ENCODE results near the gene IL9.

Gene IL9

GRCh38 chr5:135890867-135891266 is 4.8 kb downstream of the IL9 start:
- no peak for DNase-seq (ENCODE audit: low read depth)
- no peak overlapping the region for H3K4me3 ChIP-seq (ENCODE audit: low read depth, low read length)
- no peak for TF ChIP-seq POLR2A (IDR thresholded peaks at IDR 0.05; ENCODE audit: extremely low read depth, insufficient read length)
- TF ChIP-seq MAX (IDR thresholded peaks at IDR 0.05; ENCODE audit: low read depth, low read length): no peak
- no peak for TF ChIP-seq CTCF (IDR thresholded peaks at IDR 0.05; ENCODE audit: low read depth, low read length)
- no peak for TF ChIP-seq MYC (IDR thresholded peaks at IDR 0.05; ENCODE audit: low read depth, low read length)

GRCh38 chr5:135890296-135890695 is 5.3 kb downstream of the IL9 start:
- TF ChIP-seq MAX (IDR thresholded peaks at IDR 0.05; ENCODE audit: low read depth, low read length) (no peak), CTCF (IDR thresholded peaks at IDR 0.05; ENCODE audit: low read depth, low read length) (no peak), POLR2A (IDR thresholded peaks at IDR 0.05; ENCODE audit: extremely low read depth, insufficient read length) (no peak), MYC (IDR thresholded peaks at IDR 0.05; ENCODE audit: low read depth, low read length) (no peak)
- H3K4me3 ChIP-seq (ENCODE audit: low read depth, low read length): no peak overlapping the region
- no peak for DNase-seq (ENCODE audit: low read depth)

DNA sequence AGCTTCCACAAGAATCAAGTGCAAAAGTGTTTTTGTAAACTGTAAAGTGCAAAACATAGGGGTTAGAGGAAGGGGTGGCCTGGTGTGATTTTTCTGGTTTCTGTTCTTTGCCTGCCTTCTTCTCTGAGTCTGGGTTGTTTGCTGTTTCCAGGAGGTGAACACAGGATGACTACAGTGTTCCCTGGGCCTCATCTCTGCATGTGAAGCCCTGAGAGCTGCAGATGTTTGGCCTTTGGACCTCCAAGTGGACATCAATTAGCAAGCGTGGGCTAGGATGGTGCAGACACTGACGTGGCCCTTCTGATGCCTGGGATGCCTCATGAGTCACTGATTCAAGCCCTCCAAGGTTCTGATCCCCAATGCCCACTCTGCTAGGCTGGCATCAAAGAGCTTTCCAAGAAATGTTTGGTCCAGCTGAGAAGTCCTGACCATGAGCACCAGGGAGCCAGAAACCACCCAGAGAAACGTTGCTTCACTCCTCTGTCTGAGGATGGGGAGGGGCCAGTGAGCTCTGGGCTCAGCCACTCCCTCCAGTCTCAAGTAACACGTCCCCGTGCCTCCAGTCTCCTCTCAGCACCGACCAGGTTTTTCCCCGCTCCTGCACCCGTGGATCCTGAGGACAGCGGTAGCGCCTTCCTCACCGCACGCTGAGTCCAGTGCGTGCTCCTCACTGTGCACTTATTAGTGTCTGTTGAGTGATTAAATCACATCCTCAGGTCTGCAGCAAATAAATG is 7.6 kb downstream of the IL9 start:
- TF ChIP-seq POLR2A (IDR thresholded peaks at IDR 0.05; ENCODE audit: extremely low read depth, insufficient read length) (no peak), MYC (IDR thresholded peaks at IDR 0.05; ENCODE audit: low read depth, low read length) (no peak), MAX (IDR thresholded peaks at IDR 0.05; ENCODE audit: low read depth, low read length) (no peak), CTCF (IDR thresholded peaks at IDR 0.05; ENCODE audit: low read depth, low read length) (no peak)
- no peak overlapping the region for H3K4me3 ChIP-seq (ENCODE audit: low read depth, low read length)
- peak; percentile 16 for DNase-seq (ENCODE audit: low read depth)

- peak; percentile 69 for DNase-seq (ENCODE audit: low read depth)
- TF ChIP-seq CTCF (IDR thresholded peaks at IDR 0.05; ENCODE audit: low read depth, low read length): peak; percentile 73
- no peak for TF ChIP-seq MYC (IDR thresholded peaks at IDR 0.05; ENCODE audit: low read depth, low read length)
- TF ChIP-seq POLR2A (IDR thresholded peaks at IDR 0.05; ENCODE audit: extremely low read depth, insufficient read length): no peak
- no peak for TF ChIP-seq MAX (IDR thresholded peaks at IDR 0.05; ENCODE audit: low read depth, low read length)
- H3K4me3 ChIP-seq (ENCODE audit: low read depth, low read length): no peak overlapping the region
Observed at GRCh38 chr5:135887447-135887864, 8.2 kb downstream of the IL9 start.

- no peak for DNase-seq (ENCODE audit: low read depth)
- TF ChIP-seq MAX (IDR thresholded peaks at IDR 0.05; ENCODE audit: low read depth, low read length) (no peak), POLR2A (IDR thresholded peaks at IDR 0.05; ENCODE audit: extremely low read depth, insufficient read length) (no peak), CTCF (IDR thresholded peaks at IDR 0.05; ENCODE audit: low read depth, low read length) (no peak), MYC (IDR thresholded peaks at IDR 0.05; ENCODE audit: low read depth, low read length) (no peak)
- H3K4me3 ChIP-seq (ENCODE audit: low read depth, low read length): no peak overlapping the region
Observed at GRCh38 chr5:135886136-135886535, 9.5 kb downstream of the IL9 start.

Measured in NB4 (cell line).